NCI-H2107 treated with DMSO at 0.1 percent for 48 hours (cell line): Measurements from ENCODE around the gene MLLT3.

Experiments used
- DNase-seq: peaks from one replicate; lab custom pipeline; 2025; ENCODE audit not compliant: unreplicated experiment; lab: John Stamatoyannopoulos, UW

The MLLT3 gene

DNA sequence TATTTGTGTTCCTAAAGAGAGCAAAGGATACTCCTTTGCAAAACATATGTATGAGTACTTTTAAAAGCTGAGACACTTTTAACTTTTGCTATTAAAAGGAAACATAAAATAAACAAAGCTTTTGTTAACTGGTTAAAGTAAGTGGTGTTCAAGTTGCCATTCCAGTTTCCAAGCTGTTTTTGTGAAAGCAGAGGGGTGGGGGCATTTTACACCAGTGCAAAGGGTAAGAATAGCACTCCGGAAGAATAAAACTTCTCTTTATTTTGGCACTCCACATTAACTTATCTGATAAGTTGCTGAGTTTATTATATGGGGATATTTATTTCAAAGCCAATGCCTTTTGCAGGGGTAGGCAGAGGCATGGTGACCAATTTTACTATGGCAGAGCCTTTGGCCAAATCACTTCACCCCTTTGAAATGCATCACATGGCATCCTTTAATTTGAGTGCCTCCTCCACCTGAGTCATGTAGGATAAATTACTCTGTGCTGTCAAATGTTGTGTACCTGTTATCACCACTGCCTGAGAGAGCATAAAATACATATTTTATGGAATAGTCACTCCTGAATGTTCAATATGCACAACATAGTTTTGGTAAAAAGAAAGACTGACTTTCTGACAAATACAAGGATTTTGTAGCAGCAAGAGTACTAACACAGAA lies 62.9 kb downstream of the MLLT3 start:
- DNase-seq = no peak

GRCh38 chr9:20558566-20559016 lies 63.7 kb downstream of the MLLT3 start:
- DNase-seq = no peak

DNA sequence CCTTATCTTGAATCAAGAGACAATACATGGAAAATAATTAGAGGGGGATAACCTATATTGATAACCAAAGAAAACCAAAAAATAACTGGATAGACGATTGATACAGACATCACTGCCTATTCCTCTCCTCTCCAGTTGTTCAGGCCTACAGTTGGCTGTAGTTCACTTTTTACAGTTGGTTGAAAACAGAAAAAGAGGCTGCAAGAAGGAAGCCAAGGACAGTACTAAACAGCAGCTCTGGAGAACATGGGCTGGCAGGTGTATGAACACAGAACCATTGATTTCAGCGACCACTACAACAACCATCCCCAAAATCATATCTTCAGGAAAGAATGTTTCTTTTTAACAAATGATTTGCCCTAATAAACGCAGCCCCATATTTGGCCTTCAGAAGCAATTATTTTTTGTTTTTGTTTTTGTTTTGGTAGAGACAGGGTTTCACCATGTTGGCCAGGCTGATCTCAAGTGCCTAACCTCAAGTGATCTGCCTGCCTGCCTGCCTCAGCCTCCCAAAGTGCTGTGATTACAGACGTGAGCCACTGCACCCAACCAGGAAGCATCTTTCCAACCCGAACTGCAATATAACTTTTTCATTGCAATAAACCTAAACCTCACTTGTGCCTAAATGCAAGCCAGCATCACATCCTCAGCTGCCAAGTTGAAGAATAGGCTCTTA lies 64.3 kb downstream of the MLLT3 start:
- DNase-seq = no peak

- DNase-seq = no peak
Observed at GRCh38 chr9:20557285-20557684, 65.0 kb downstream of the MLLT3 start.

GRCh38 chr9:20553558-20554149 lies 68.6 kb downstream of the MLLT3 start:
- DNase-seq = no peak

GRCh38 chr9:20552874-20553557 lies 69.3 kb downstream of the MLLT3 start:
- DNase-seq = no peak

- DNase-seq = no peak
Observed at GRCh38 chr9:20551835-20552234, 70.5 kb downstream of the MLLT3 start.

DNA sequence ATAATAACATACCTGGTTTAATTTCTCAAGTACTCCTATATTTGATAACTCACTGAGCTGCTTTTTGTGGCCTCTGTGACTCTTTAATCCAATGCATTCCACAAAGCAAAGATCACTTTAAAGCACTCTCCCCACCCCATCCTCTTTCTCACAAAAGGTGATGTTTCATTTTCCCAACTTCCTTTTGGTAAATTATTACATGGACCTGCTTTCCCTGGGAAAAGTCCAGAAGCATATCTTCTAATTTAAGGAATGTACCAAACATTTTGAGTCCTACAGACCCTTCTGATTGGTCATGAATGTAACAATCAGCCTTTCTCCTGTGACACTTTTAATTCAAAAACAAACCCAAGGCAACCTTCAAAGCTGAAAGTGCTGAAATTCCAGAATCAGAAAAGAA lies 71.1 kb downstream of the MLLT3 start:
- DNase-seq = no peak

DNA sequence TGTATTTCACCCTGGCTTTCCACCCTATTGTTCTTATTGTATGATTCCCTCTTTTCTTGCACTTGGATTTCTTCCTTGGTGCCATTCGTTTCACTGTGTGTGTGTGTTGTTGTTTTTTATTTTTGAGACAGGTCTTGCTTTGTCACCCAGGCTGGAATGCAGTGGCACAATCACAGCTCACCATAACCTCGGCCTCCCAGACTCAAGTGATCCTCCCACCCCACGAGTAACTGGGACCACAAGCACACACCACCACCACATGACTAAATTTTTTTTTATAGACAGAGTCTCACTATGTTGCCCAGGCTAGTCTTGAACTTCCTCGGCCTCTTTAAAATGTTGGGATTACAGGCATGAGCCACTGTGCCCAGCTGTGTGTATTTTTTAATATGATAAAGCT lies 72.0 kb downstream of the MLLT3 start:
- DNase-seq = no peak

- no peak for DNase-seq
Observed at GRCh38 chr9:20549053-20549452, 73.2 kb downstream of the MLLT3 start.

DNA sequence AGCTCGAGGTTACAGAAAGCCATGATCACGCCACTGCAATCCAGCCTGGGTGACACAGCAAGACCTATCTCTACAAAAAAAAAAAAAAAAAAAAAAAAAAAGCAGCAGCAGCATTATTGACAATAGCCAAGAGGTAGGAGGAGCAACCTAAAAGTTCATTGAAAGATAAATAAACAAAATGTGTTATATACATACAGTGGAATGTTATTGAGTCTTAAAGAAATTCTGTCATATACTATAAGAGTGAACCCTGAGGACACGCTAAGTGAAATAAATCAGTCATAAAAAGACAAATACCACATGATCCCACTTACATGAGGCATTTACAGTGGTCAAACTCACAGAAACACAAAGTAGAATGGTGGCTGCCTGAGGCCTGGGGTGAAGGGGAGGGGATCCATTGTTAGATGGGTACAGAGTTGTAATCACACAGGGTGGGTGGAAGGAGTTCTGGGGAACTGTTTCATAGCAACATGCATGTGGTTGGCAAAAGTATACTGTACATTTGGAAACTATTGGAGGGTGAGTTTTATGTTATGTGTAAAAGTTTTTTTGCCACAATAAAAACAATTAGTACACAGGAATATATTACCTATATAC lies 77.2 kb downstream of the MLLT3 start:
- no peak for DNase-seq

DNA sequence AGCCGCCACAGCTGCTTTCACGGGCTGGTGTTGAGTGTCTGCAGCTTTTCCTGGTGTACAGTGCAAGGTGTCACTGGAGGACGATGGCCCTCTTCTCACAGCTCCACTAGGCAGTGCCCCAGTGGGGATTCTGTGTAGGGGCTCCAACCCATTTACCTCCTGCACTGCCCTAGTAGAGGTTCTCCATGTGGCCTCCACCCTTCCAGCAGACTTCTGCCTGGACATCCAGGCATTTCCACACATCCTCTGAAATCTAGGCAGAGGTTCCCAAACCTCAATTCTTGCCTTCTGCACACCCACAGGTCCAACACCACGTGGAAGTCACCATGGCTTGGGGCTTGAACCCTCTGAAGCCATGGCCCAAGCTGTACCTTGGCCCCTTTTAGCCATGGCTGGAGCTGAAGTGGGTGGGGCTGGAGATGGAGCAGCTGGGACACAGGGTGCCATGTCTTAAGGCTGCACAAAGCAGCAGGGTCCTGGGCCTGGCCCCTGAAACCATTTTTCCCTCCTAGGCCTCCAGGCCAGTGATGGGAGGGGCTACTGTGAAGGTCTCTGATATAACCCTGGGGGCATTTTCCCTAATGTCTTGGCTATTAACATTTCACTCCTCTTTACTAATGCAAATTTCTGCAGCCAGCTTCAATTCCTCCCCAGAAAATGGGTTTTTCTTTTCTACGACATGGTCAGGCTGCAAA lies 82.0 kb downstream of the MLLT3 start:
- no peak for DNase-seq

- DNase-seq = no peak
Observed at GRCh38 chr9:20538956-20539355, 83.3 kb downstream of the MLLT3 start.

DNA sequence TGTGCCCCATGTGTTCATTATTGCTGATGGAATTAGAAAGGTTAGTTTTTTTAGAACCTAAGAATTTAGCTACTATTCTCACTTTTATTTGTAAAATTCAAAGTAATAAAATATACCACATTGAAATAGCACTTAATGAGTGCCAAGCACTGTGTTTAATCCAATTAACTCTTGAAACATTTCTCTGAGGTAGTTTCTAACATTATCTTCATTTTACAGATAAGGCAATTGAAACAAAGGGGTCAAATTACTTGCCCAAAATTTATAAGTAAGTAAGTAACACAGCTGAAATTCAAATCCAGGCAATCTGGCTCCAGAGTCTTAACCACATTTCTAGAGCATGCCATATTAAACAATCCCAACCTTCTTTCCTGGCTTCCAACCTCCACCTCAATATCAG lies 84.2 kb downstream of the MLLT3 start:
- no peak for DNase-seq

- no peak for DNase-seq
Observed at GRCh38 chr9:20537294-20537693, 85.0 kb downstream of the MLLT3 start.

GRCh38 chr9:20532584-20532983 lies 89.7 kb downstream of the MLLT3 start:
- DNase-seq = no peak

GRCh38 chr9:20529837-20530236 lies 92.5 kb downstream of the MLLT3 start:
- DNase-seq = no peak

GRCh38 chr9:20528253-20528652 lies 94.0 kb downstream of the MLLT3 start:
- no peak for DNase-seq

DNA sequence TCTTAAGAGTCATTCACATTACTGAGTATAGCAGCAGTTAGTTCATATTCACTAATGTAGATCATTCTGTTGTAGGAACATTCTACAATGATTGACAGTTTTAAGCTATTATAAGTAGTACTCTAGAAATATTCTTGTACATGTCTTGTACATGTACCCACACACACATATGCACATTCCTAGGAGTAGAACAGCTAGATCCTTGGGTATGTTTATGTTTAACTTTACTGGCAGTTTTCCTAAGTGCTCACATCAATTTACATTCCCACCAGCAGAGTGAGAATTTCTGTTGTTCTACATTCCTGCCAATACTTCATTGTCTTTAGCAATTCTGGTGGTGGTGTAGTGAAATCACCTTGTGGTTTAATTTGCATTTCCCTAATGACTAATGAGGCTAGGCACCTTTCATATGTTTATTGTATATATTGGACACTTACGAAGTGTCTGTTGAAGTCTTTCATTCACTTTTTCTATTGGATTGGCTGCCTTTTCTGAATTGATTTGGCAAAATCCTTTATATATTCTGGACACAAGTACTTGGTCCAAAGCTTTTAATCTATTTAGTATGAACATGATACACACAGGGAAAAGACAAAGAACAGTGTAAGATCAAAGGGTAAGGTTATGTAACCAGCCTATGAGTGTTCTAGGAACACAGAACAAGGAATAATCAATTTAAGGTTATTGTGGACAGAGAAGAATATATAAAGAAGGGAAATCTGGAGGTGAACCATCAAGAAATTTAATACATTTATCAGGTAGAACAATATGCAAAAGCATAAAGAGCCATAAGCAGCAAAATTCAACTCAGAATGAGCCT lies 95.6 kb downstream of the MLLT3 start:
- no peak for DNase-seq

- DNase-seq = no peak
Observed at GRCh38 chr9:20524776-20525175, 97.5 kb downstream of the MLLT3 start.
